ENCODE data around the gene SGSH. TPM values are rescaled to one million over a fixed set of nuclear protein-coding genes. Genes with fewer than 3 reads are reported as not detected.

The SGSH gene
- total RNA-seq, 1 donor: 15.9 TPM

GRCh38 chr17:80216473-80217456, 3.4 kb downstream of the SGSH start:
- Histone ChIP-seq H3K4me2 (ENCODE audit: insufficient read depth, low read length) (no peak overlapping the region), H3K36me3 (ENCODE audit: insufficient read depth, low read length) (peaks cover 17% of the 10 kb centered on the region), H3K79me2 (ENCODE audit: insufficient read depth, low read length) (peaks cover 30% of the 10 kb centered on the region), H3K27me3 (ENCODE audit: insufficient read depth, low read length) (no peaks in the 10 kb centered on the region), H3K4me3 (ENCODE audit: insufficient read depth, low read length) (no peak overlapping the region), H3K27ac (ENCODE audit: low read depth, low read length) (no peak overlapping the region), H3K9me3 (ENCODE audit: low read depth, low read length) (no peaks in the 10 kb centered on the region), H3K4me1 (ENCODE audit: insufficient read depth, low read length) (peaks cover 11% of the 10 kb centered on the region), H2AFZ (ENCODE audit: low read length) (no peak overlapping the region), H4K20me1 (ENCODE audit: insufficient read depth, low read length) (peaks cover 26% of the 10 kb centered on the region)
- TF ChIP-seq CTCF (IDR thresholded peaks at IDR 0.05; ENCODE audit: extremely low read depth, low read depth, low read length): no peak
- peak; percentile 75 for DNase-seq (ENCODE audit: insufficient read length, low spot score, missing footprints)

DNA sequence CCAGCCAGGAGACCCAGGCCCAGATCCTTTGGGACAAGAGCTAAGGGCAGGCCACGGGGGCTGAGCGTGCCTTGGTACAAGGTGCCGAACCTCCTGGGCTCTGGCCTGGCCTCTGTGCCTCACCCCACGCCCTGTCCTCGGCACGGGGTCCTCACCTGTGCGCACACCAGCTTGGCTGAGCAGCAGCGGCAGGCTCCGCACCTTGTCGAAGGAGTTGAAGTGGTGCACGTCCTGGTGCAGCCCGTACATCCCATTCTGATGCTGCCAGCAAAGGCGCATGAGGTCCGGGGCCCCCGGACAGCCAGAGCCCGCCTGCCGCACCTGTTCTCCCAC, 5.3 kb downstream of the SGSH start:
- Histone ChIP-seq H3K9me3 (ENCODE audit: low read depth, low read length) (no peaks in the 10 kb centered on the region), H3K4me3 (ENCODE audit: insufficient read depth, low read length) (no peak overlapping the region), H4K20me1 (ENCODE audit: insufficient read depth, low read length) (peaks cover 30% of the 10 kb centered on the region), H3K79me2 (ENCODE audit: insufficient read depth, low read length) (peaks cover 23% of the 10 kb centered on the region), H2AFZ (ENCODE audit: low read length) (no peak overlapping the region), H3K27ac (ENCODE audit: low read depth, low read length) (no peak overlapping the region), H3K36me3 (ENCODE audit: insufficient read depth, low read length) (peaks cover 27% of the 10 kb centered on the region), H3K4me2 (ENCODE audit: insufficient read depth, low read length) (no peak overlapping the region), H3K4me1 (ENCODE audit: insufficient read depth, low read length) (peaks cover 9% of the 10 kb centered on the region), H3K27me3 (ENCODE audit: insufficient read depth, low read length) (no peaks in the 10 kb centered on the region)
- peak; percentile 67 for DNase-seq (ENCODE audit: insufficient read length, low spot score, missing footprints)
- no peak for TF ChIP-seq CTCF (IDR thresholded peaks at IDR 0.05; ENCODE audit: extremely low read depth, low read depth, low read length)

DNA sequence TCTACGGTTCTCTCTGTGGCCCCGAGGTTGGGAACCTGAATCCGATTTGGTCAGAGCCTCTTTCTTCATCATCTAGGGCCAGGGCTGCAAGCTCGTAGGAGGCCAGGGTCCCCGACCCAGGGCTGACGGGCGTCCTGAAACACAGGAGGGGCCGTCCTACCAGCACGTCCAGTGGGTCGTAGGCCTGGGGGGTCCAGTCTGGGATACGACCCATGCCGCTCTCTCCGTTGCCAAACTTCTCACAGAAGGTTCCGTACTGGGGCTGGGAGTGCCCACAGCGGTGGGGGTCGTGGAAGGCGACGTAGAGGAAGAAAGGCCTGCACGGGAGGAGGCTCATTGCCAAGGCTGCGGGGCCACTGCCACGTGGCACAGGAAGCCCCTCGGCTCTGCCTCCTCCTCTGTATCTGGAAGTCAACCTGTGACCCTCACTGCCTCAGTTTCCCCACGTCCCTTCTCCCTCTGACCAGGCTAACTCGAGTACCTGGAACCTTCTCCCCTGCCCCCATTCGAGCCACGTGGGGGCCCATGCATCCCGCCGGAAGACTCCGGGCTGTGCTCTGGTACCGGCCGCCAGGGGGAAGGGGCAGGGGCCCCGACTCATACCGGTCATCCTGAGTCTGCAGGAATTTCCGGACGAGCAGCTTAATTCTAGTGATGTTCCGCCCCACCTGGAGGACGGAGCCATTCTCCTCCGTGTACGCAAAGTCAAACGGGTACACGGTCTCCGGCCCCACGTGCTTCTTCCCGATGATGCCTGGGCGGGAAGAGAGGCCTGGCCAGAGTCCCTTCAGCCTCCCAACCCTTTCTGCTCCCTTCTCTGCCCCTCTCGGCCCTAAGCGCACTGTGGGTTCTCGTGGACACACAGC, 5.9 kb downstream of the SGSH start:
- peaks cover 31% of the 10 kb centered on the region for H3K36me3 ChIP-seq (ENCODE audit: insufficient read depth, low read length)
- H3K27ac ChIP-seq (ENCODE audit: low read depth, low read length): no peak overlapping the region

More for the DNA sequence above, 5.9 kb downstream of the SGSH start:
- Histone ChIP-seq H3K9me3 (ENCODE audit: low read depth, low read length) (no peaks in the 10 kb centered on the region), H3K4me3 (ENCODE audit: insufficient read depth, low read length) (no peak overlapping the region), H2AFZ (ENCODE audit: low read length) (no peak overlapping the region), H3K79me2 (ENCODE audit: insufficient read depth, low read length) (peaks cover 18% of the 10 kb centered on the region), H3K4me2 (ENCODE audit: insufficient read depth, low read length) (no peak overlapping the region), H4K20me1 (ENCODE audit: insufficient read depth, low read length) (peaks cover 30% of the 10 kb centered on the region), H3K27me3 (ENCODE audit: insufficient read depth, low read length) (no peaks in the 10 kb centered on the region), H3K4me1 (ENCODE audit: insufficient read depth, low read length) (peaks cover 3% of the 10 kb centered on the region)
- TF ChIP-seq CTCF (IDR thresholded peaks at IDR 0.05; ENCODE audit: extremely low read depth, low read depth, low read length): no peak
- DNase-seq (ENCODE audit: insufficient read length, low spot score, missing footprints): peak; percentile 65

All from osteoblast (primary cell).